Astrocyte (in vitro differentiated cells and primary cell): ENCODE data around the gene CCDC146. TPM values are rescaled to one million over a fixed set of nuclear protein-coding genes. Genes with fewer than 3 reads are reported as not detected.

Source experiments
- DNase-seq: peaks from one replicate; pipeline ENCODE4 v3.0.0-alpha.2; 2010; ENCODE audit warnings: low read depth
- FAIRE-seq: peaks from 2 replicates; lab custom pipeline; 2011; peaks lifted over from hg19 to GRCh38; lab: Jason Lieb, UNC
- H2AFZ ChIP-seq: 2 replicates; pipeline ENCODE4 v1.6.0; 2012; ENCODE audit warnings: low read depth, low read length, inconsistent platforms
- H3K27ac ChIP-seq: 2 replicates; pipeline ENCODE4 v1.5.1; 2011; ENCODE audit warnings: low read depth, low read length, inconsistent platforms
- H3K27me3 ChIP-seq: 2 replicates; pipeline ENCODE4 v1.6.0; 2011; ENCODE audit warnings: low read length, inconsistent platforms; ENCODE audit not compliant: insufficient read depth
- H3K36me3 ChIP-seq: 2 replicates; pipeline ENCODE4 v1.5.1; 2011; ENCODE audit warnings: low read length, inconsistent platforms; ENCODE audit not compliant: insufficient read depth
- H3K4me1 ChIP-seq: 2 replicates; pipeline ENCODE4 v1.5.1; 2011; ENCODE audit warnings: low read length, inconsistent platforms; ENCODE audit not compliant: insufficient read depth
- H3K4me2 ChIP-seq: 2 replicates; pipeline ENCODE4 v1.6.0; 2012; ENCODE audit warnings: low read length, inconsistent platforms
- H3K4me3 ChIP-seq: 2 replicates; pipeline ENCODE4 v1.5.1; 2011; ENCODE audit warnings: low read depth, mild to moderate bottlenecking, low read length, inconsistent platforms; ENCODE audit not compliant: insufficient read depth
- H3K79me2 ChIP-seq: 2 replicates; pipeline ENCODE4 v1.6.0; 2012; ENCODE audit warnings: mild to moderate bottlenecking, low read length, inconsistent platforms; ENCODE audit not compliant: insufficient read depth
- H3K9ac ChIP-seq: 2 replicates; pipeline ENCODE4 v1.6.0; 2012; ENCODE audit warnings: mild to moderate bottlenecking, low read length, inconsistent platforms
- H3K9me3 ChIP-seq: 2 replicates; pipeline ENCODE4 v1.5.1; 2012; ENCODE audit warnings: low read depth, mild to moderate bottlenecking, low read length, inconsistent platforms; ENCODE audit not compliant: insufficient read depth
- H4K20me1 ChIP-seq: 2 replicates; pipeline ENCODE4 v1.6.0; 2012; ENCODE audit warnings: low read length, inconsistent platforms; ENCODE audit not compliant: insufficient read depth
- H3K27ac Mint-ChIP-seq: one replicate; pipeline ENCODE4 v1.8.0; 2021; ENCODE audit warnings: mild to moderate bottlenecking, mixed read lengths; ENCODE audit not compliant: unreplicated experiment
- H3K27me3 Mint-ChIP-seq: one replicate; pipeline ENCODE4 v1.8.0; 2021; ENCODE audit warnings: low read depth, mixed read lengths; ENCODE audit not compliant: unreplicated experiment
- H3K36me3 Mint-ChIP-seq: one replicate; pipeline ENCODE4 v1.8.0; 2021; ENCODE audit warnings: low read depth, mixed read lengths; ENCODE audit not compliant: unreplicated experiment
- H3K4me1 Mint-ChIP-seq: one replicate; pipeline ENCODE4 v1.8.0; 2021; ENCODE audit warnings: low read depth, mixed read lengths; ENCODE audit not compliant: unreplicated experiment
- H3K4me3 Mint-ChIP-seq: one replicate; pipeline ENCODE4 v1.8.0; 2021; ENCODE audit warnings: mild to moderate bottlenecking, moderate library complexity, mixed read lengths; ENCODE audit not compliant: unreplicated experiment
- H3K9me3 Mint-ChIP-seq: one replicate; pipeline ENCODE4 v1.8.0; 2021; ENCODE audit warnings: mild to moderate bottlenecking, mixed read lengths; ENCODE audit not compliant: unreplicated experiment
- CTCF ChIP-seq: IDR thresholded peaks from 2 replicates; pipeline ENCODE4 v1.5.1; 2011; ENCODE audit warnings: low read depth, mild to moderate bottlenecking, inconsistent platforms, low read length, moderate library complexity; ENCODE audit not compliant: insufficient read depth
- EZH2 ChIP-seq: IDR thresholded peaks from 2 replicates; pipeline ENCODE4 v1.6.1; 2012; ENCODE audit warnings: mild to moderate bottlenecking, low read length, inconsistent platforms; ENCODE audit not compliant: insufficient read depth
- total RNA-seq: library from RNA; stranded (reverse); gene quantifications from 2 replicates; pipeline ENCODE4 v1.2.1, GENCODE V29; 2021

CCDC146 gene
- total RNA-seq, 1 donor from 2014 or later, result 2.0 TPM

- FAIRE-seq, result no peak
Measured at GRCh38 chr7:77262316-77262715, 139.9 kb downstream of the CCDC146 start.

GRCh38 chr7:77265666-77266065 lies 143.3 kb downstream of the CCDC146 start:
- no peak overlapping the region for H3K4me3 Mint-ChIP-seq

More at GRCh38 chr7:77262316-77262715, 139.9 kb downstream of the CCDC146 start:
- no peaks in the 10 kb centered on the region for H3K9me3 ChIP-seq
- no peaks in the 10 kb centered on the region for H3K27me3 Mint-ChIP-seq
- no peaks in the 10 kb centered on the region for H3K36me3 Mint-ChIP-seq
- no peak overlapping the region for H3K4me2 ChIP-seq
- H3K4me1 ChIP-seq, result no peaks in the 10 kb centered on the region
- no peak overlapping the region for H3K9ac ChIP-seq
- H4K20me1 ChIP-seq, result no peaks in the 10 kb centered on the region
- H3K4me3 ChIP-seq, result no peak overlapping the region
- no peaks in the 10 kb centered on the region for H3K79me2 ChIP-seq
- no peak overlapping the region for H3K27ac ChIP-seq
- H3K4me3 Mint-ChIP-seq, result no peak overlapping the region
- TF ChIP-seq EZH2 (no peak), CTCF (no peak)
- no peaks in the 10 kb centered on the region for H3K36me3 ChIP-seq
- no peak for DNase-seq
- H2AFZ ChIP-seq, result no peak overlapping the region
- no peak overlapping the region for H3K27ac Mint-ChIP-seq
- peaks cover 6% of the 10 kb centered on the region for H3K4me1 Mint-ChIP-seq
- H3K9me3 Mint-ChIP-seq, result no peaks in the 10 kb centered on the region
- no peaks in the 10 kb centered on the region for H3K27me3 ChIP-seq

More at GRCh38 chr7:77265666-77266065, 143.3 kb downstream of the CCDC146 start:
- no peaks in the 10 kb centered on the region for H3K4me1 ChIP-seq
- Mint-ChIP-seq H3K36me3 (no peaks in the 10 kb centered on the region), H3K27ac (no peak overlapping the region), H3K4me1 (peaks cover 11% of the 10 kb centered on the region), H3K9me3 (no peaks in the 10 kb centered on the region), H3K27me3 (no peaks in the 10 kb centered on the region)
- no peak for DNase-seq
- no peaks in the 10 kb centered on the region for H3K9me3 ChIP-seq
- no peak for FAIRE-seq
- no peak overlapping the region for H3K4me3 ChIP-seq
- H4K20me1 ChIP-seq, result no peaks in the 10 kb centered on the region
- no peaks in the 10 kb centered on the region for H3K27me3 ChIP-seq
- no peak overlapping the region for H3K9ac ChIP-seq
- H3K4me2 ChIP-seq, result no peak overlapping the region
- no peaks in the 10 kb centered on the region for H3K79me2 ChIP-seq
- no peak overlapping the region for H2AFZ ChIP-seq
- TF ChIP-seq CTCF (no peak), EZH2 (no peak)
- H3K27ac ChIP-seq, result no peak overlapping the region
- H3K36me3 ChIP-seq, result no peaks in the 10 kb centered on the region
